Common myeloid progenitor, CD34-positive (primary cell): ENCODE measurements around the gene SPDL1. TPM values are rescaled to one million over a fixed set of nuclear protein-coding genes. Genes with fewer than 3 reads are reported as not detected.

ENCODE experiments used
- CTCF ChIA-PET: fragments of 350-600 bp; sonication (Branson Sonifier 250); formaldehyde crosslinking; loops from one replicate; lab custom pipeline; 2021; ENCODE audit warnings: antibody characterized with exemption; lab: Charles Lee
- POLR2A ChIA-PET: fragments of 350-600 bp; sonication (Branson Sonifier 250); formaldehyde crosslinking; loops from one replicate; lab custom pipeline; 2021; ENCODE audit warnings: antibody characterized with exemption; lab: Charles Lee
- DNase-seq, 3 donors: peaks; one replicate each; pipeline versions ENCODE4 v3.0.0 to v3.0.0-alpha.2; 2013
- H3K27ac ChIP-seq, 2 experiments: 1 replicate in 1 of 2; 2 replicates in 1 of 2; pipeline ENCODE4 v1.7.0; 2013; ENCODE audit warnings: inconsistent platforms in 2 of 2, low read length in 2 of 2, mild to moderate bottlenecking in 2 of 2, low read depth in 1 of 2, moderate library complexity in 1 of 2; ENCODE audit not compliant: severe bottlenecking in 2 of 2, insufficient read depth in 1 of 2, poor library complexity in 1 of 2
- H3K27me3 ChIP-seq, 5 experiments: replicated peaks in 2 of 5; 1 replicate in 3 of 5; 2 replicates in 2 of 5; pipeline versions ENCODE4 v1.6.1 to v1.7.0; 2013; ENCODE audit warnings: low read length in 4 of 5, mild to moderate bottlenecking in 2 of 5, moderate library complexity in 2 of 5, inconsistent platforms in 1 of 5; ENCODE audit not compliant: insufficient read depth in 5 of 5, control insufficient read depth in 4 of 5
- H3K36me3 ChIP-seq, 4 experiments: 1 replicate in 2 of 4; 2 replicates in 2 of 4; pipeline versions ENCODE4 v1.6.1 to v1.7.0; 2013; ENCODE audit warnings: low read length in 3 of 4, control low read depth in 1 of 4, mild to moderate bottlenecking in 1 of 4; ENCODE audit not compliant: control insufficient read depth in 4 of 4, insufficient read depth in 4 of 4
- H3K4me1 ChIP-seq, 4 experiments: 1 replicate in 3 of 4; 2 replicates in 1 of 4; pipeline versions ENCODE4 v1.6.1 to v1.7.1; 2013; ENCODE audit warnings: low read length in 3 of 4, mild to moderate bottlenecking in 3 of 4, control low read depth in 1 of 4, inconsistent platforms in 1 of 4, moderate library complexity in 1 of 4; ENCODE audit not compliant: control insufficient read depth in 4 of 4, insufficient read depth in 4 of 4; ENCODE audit errors: control extremely low read depth in 1 of 4
- H3K4me3 ChIP-seq, 7 experiments: 1 replicate in 4 of 7; 2 replicates in 3 of 7; pipeline versions ENCODE4 v1.5.1 to v1.7.0; 2013; ENCODE audit warnings: mild to moderate bottlenecking in 7 of 7, low read length in 6 of 7, moderate library complexity in 6 of 7, inconsistent platforms in 2 of 7, low read depth in 2 of 7, control low read depth in 1 of 7; ENCODE audit not compliant: insufficient read depth in 4 of 7, control insufficient read depth in 1 of 7; ENCODE audit errors: extremely low read depth in 1 of 7
- H3K9me3 ChIP-seq, 5 experiments: 1 replicate in 4 of 5; 2 replicates in 1 of 5; pipeline versions ENCODE4 v1.6.1 to v1.7.1; 2013; ENCODE audit warnings: low read length in 4 of 5, mild to moderate bottlenecking in 2 of 5, inconsistent platforms in 1 of 5, low read depth in 1 of 5, moderate library complexity in 1 of 5; ENCODE audit not compliant: control insufficient read depth in 4 of 5, insufficient read depth in 2 of 5; ENCODE audit errors: control extremely low read depth in 1 of 5
- WGBS: methylation state at CpG from one replicate; pipeline ENCODE4 v1.1.5; 2013; ENCODE audit not compliant: insufficient coverage; 5-methylcytosine and 5-hydroxymethylcytosine counted together
- polyA plus RNA-seq: library from polyadenylated mRNA; unstranded; fragments of 120-200 nt; gene quantifications from one replicate; pipeline ENCODE4 v1.2.1, GENCODE V29; 2013

The SPDL1 gene, protein sequence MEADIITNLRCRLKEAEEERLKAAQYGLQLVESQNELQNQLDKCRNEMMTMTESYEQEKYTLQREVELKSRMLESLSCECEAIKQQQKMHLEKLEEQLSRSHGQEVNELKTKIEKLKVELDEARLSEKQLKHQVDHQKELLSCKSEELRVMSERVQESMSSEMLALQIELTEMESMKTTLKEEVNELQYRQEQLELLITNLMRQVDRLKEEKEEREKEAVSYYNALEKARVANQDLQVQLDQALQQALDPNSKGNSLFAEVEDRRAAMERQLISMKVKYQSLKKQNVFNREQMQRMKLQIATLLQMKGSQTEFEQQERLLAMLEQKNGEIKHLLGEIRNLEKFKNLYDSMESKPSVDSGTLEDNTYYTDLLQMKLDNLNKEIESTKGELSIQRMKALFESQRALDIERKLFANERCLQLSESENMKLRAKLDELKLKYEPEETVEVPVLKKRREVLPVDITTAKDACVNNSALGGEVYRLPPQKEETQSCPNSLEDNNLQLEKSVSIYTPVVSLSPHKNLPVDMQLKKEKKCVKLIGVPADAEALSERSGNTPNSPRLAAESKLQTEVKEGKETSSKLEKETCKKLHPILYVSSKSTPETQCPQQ
- polyA plus RNA-seq = 13.5 TPM

DNA sequence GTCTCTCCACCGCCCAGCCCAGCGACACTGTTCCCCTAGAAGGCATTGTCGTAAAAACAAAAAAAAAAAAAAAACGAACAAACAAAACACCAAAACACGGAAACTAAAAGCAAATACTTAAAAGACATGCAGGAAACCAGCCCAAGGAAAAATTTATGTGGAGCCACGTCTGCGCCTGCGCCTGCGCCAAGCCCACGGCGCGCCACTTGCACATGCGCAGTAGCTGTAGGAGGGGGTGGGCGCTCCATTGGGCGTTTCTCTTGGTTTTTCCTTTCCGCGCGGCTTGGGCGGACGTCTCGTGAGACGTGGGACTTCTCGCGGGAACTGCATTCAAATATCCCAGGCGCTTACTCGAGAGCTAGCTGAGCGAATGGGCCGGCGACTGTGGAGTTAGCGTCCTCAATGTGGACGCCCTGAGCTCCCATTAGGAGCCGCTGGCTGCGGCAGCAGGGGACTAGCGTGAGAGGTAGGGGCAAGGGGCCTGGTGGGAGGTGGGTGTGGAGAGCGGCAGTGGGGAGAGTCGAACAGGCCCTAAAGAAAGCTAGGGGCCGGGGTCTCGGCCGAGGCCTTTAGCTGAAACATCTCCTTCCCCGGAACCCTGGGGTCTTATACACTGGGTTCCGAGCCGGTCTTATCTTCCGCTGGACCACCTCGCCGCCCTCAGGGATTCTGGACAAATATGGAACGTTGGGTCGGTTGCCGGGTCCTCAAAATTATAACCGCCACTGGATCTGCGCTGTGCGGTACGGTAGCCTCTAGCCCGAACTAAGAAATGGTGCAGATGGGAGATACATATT lies at the start of gene SPDL1:
TSS of gene SPDL1 (plus strand) at position 350 of the 797 bp plus-strand sequence. CDS start 4,644 bp downstream, outside the sequence.
- Histone ChIP-seq H3K27ac (peak within 1 kb of the TSS; percentile 85 to 94), H3K36me3 (peaks cover 0 to 5% (median 0%) of the 10 kb centered on the region in 4 experiments), H3K4me1 (peaks cover 10 to 13% (median 11%) of the 10 kb centered on the region in 4 experiments), H3K27me3 (peaks cover 0 to 2% (median 0%) of the 10 kb centered on the region in 5 experiments), H3K4me3 (peak within 1 kb of the TSS; percentile 81 to 96 (median 87)), H3K9me3 (no peaks in the 10 kb centered on the region)
- peak; percentile 97 to 98 (median 97) for DNase-seq
- POLR2A ChIA-PET = no interaction called here
- CTCF ChIA-PET = interaction anchor here (0.6 to 0.7 kb wide), 2 partner anchors 55 to 96 kb away, joined by 3 read pairs; no protein-coding TSS in a partner anchor
- WGBS = under 1% methylated on average over 44 of the region's 53 CpGs

DNA sequence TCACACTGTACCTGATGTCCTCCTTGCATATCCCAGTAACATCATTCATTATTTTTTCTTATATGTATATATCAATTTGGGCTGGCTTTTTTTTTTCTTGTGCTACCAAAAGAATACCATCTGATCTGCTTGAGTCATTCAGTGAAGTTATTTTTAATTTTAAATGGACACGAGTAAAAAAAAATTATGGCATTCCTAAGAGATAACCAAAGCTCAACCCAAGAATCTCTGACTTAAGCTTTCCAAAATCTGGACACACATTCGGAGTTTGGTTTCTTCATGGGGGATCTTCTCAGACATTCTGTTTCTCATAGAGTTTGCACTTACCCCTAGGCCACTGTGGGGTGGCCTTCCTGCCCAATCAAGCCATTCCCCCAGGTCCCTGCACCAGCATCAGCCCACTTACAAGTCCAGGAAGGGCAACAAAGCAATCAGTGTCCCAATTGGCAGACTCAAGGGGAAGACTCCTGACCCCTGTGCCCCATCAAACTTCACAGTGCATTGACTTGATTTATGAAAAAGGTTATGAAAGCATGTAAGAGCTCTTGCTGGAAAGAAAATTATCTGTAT lies 49.2 kb upstream of the SPDL1 start:
- H3K36me3 ChIP-seq = no peaks in the 10 kb centered on the region
- no peaks in the 10 kb centered on the region for H3K4me1 ChIP-seq
- WGBS = 92% methylated on average over 2 of the region's 2 CpGs
- H3K9me3 ChIP-seq = peaks cover 0 to 1% (median 0%) of the 10 kb centered on the region in 5 experiments
- POLR2A ChIA-PET = no interaction called here
- no peak for DNase-seq
- H3K27me3 ChIP-seq = peaks cover 0 to 7% (median 3%) of the 10 kb centered on the region in 5 experiments
- no peak overlapping the region for H3K4me3 ChIP-seq
- CTCF ChIA-PET = no interaction called here
- H3K27ac ChIP-seq = no peak overlapping the region

DNA sequence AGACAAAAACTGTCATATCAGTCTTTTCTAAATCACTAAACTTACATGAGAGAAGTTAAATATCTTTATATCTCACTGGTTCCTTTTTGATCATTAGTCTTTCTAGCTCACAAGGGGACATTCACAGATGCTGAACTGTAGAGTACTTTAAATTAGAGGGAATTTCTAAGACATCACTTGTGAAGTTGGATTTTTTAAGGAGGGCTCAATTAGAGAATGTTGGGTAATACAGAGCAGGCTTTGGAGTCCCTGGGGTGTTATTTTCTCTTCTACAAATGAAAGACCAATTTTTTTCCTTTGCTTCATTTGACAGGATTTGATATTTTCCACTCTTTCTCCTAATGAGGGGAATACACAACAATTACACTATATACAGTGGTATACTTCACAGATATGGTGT lies 48.6 kb upstream of the SPDL1 start:
- no peak for DNase-seq
- Histone ChIP-seq H3K27me3 (peaks cover 0 to 7% (median 0%) of the 10 kb centered on the region in 5 experiments), H3K36me3 (no peaks in the 10 kb centered on the region), H3K9me3 (peaks cover 0 to 1% (median 0%) of the 10 kb centered on the region in 5 experiments), H3K27ac (no peak overlapping the region), H3K4me3 (no peak overlapping the region), H3K4me1 (no peaks in the 10 kb centered on the region)
- ChIA-PET POLR2A (no interaction called here), CTCF (no interaction called here)

DNA sequence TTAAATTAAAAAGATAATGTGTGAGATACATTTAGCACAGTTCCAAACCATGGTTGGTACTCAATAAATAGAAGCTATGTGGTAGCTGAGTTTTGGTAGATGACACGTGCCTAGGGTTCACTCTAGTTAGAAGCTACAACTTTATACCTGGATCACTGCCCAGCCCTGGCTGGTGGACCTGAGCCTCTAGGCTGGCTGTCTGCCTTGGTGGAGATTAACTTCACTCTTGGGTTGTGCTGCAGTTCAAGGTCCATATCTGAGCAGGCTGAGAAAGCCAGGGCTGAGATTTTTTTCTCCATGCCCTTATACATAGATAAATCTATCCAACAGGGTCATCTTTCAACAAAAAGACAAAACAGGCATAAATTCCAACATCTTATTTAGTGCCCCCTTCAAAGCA lies 44.6 kb upstream of the SPDL1 start:
- peaks cover 0 to 2% (median 0%) of the 10 kb centered on the region in 5 experiments for H3K27me3 ChIP-seq
- WGBS = 89% methylated on average over 1 of the region's 1 CpG
- DNase-seq = no peak
- POLR2A ChIA-PET = no interaction called here
- no peak overlapping the region for H3K27ac ChIP-seq
- CTCF ChIA-PET = interaction anchor here (0.6 kb wide), 1 partner anchor 551 kb away, joined by 3 read pairs; no protein-coding TSS in a partner anchor
- no peaks in the 10 kb centered on the region for H3K36me3 ChIP-seq
- no peak overlapping the region for H3K4me3 ChIP-seq
- peaks cover 0 to 7% (median 4%) of the 10 kb centered on the region in 5 experiments for H3K9me3 ChIP-seq
- H3K4me1 ChIP-seq = no peaks in the 10 kb centered on the region

DNA sequence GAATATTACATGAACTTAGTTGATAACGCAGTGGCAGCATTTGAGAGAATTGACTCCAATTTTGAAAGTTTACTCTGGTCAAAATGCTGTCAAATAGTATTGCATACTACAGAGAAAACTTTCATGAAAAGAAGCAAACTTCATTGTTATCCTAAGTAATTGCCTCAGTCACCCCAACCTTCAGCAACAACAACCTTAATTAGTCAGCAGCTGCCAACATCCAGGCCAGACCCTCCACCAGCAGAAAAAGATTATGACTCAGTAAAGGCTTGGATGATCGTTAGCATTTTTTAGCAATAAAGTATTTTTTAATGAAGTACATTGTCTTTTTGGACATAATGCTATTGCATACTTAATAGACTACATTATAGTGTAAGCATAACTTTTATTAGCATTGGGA lies 40.8 kb upstream of the SPDL1 start:
- POLR2A ChIA-PET = no interaction called here
- whole genome bisulfite sequencing = 100% methylated on average over 1 of the region's 2 CpGs
- peaks cover 0 to 7% (median 3%) of the 10 kb centered on the region in 5 experiments for H3K9me3 ChIP-seq
- peaks cover 0 to 9% (median 2%) of the 10 kb centered on the region in 5 experiments for H3K27me3 ChIP-seq
- no peaks in the 10 kb centered on the region for H3K36me3 ChIP-seq
- H3K4me1 ChIP-seq = no peaks in the 10 kb centered on the region
- DNase-seq = no peak
- CTCF ChIA-PET = interaction anchor here (0.6 kb wide), 1 partner anchor 403 kb away, joined by 3 read pairs; no protein-coding TSS in a partner anchor
- no peak overlapping the region for H3K4me3 ChIP-seq
- no peak overlapping the region for H3K27ac ChIP-seq

DNA sequence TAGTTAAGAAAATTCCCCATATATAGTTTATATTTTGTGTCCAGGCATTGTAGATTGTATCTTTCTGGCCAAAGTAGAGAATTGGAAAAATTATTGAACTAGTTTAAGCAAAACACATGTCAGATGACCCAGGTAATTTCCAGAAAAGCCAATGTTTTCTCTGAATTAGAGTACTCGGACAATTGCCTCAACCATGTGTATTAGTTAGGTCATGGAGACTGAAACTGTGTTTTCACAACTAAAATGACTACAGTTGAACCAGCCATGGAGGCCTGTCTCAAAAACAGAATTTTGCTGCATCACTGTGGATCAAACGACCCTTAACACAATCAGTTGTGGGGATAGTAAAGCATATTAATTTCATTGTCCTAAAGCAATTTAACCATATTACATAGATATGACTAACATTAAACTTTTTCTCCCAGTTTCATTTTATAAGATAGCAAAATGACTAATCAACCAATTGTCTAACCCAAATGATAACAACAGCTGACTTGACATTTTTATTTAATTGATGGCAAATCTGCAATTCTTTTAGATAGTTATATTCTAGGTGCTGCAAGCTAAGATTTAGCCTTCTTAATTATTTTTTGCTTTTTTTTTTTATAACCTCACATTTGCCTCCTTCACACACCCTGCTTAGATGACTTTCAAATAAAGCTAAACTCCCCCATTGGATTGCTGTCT lies 39.2 kb upstream of the SPDL1 start:
- Histone ChIP-seq H3K9me3 (peaks cover 0 to 7% (median 3%) of the 10 kb centered on the region in 5 experiments), H3K4me1 (no peaks in the 10 kb centered on the region), H3K36me3 (no peaks in the 10 kb centered on the region), H3K27me3 (peaks cover 0 to 15% (median 5%) of the 10 kb centered on the region in 5 experiments), H3K4me3 (no peak overlapping the region), H3K27ac (no peak overlapping the region)
- no CpG with 5 or more reads among the region's 2 CpGs for WGBS
- ChIA-PET CTCF (no interaction called here), POLR2A (no interaction called here)
- no peak for DNase-seq
